DOHH2 (cell line): Measurements from ENCODE around the gene RNGTT.

ENCODE experiments used
- H3F3A ChIP-seq: fragments of 200-600 bp; sonication (generic), shearing (Covaris generic); 2 replicates; pipeline ENCODE4 v1.6.0; 2016; ENCODE audit warnings: antibody characterized with exemption, mild to moderate bottlenecking; ENCODE audit not compliant: control insufficient read depth, insufficient read depth
- H3K27ac ChIP-seq: fragments of 200-600 bp; sonication (generic); 2 replicates; pipeline ENCODE4 v1.5.1; 2014; ENCODE audit warnings: low read depth, mild to moderate bottlenecking, low read length, moderate library complexity
- H3K27me3 ChIP-seq: fragments of 200-600 bp; sonication (generic); 2 replicates; pipeline ENCODE4 v1.6.1; 2014; ENCODE audit warnings: mild to moderate bottlenecking, low read length, mixed read lengths; ENCODE audit not compliant: control insufficient read depth
- H3K36me3 ChIP-seq: fragments of 200-600 bp; sonication (generic); 2 replicates; pipeline ENCODE4 v1.6.1; 2014; ENCODE audit warnings: mild to moderate bottlenecking, low read length, moderate library complexity, mixed read lengths; ENCODE audit not compliant: control insufficient read depth
- H3K4me1 ChIP-seq: fragments of 200-600 bp; sonication (generic); 2 replicates; pipeline ENCODE4 v1.6.1; 2014; ENCODE audit warnings: mild to moderate bottlenecking, low read length, mixed read lengths; ENCODE audit not compliant: control insufficient read depth
- H3K4me2 ChIP-seq: fragments of 200-600 bp; sonication (generic); 2 replicates; pipeline ENCODE4 v1.6.0; 2014; ENCODE audit warnings: mild to moderate bottlenecking, low read length, moderate library complexity
- H3K4me3 ChIP-seq: fragments of 200-600 bp; sonication (generic); 2 replicates; pipeline ENCODE4 v1.5.1; 2014; ENCODE audit warnings: mild to moderate bottlenecking, low read length, mixed read lengths
- H3K79me2 ChIP-seq: fragments of 200-600 bp; sonication (generic); 2 replicates; pipeline ENCODE4 v1.6.1; 2014; ENCODE audit warnings: mild to moderate bottlenecking, low read length, mixed read lengths; ENCODE audit not compliant: control insufficient read depth
- H3K9me2 ChIP-seq: fragments of 200-600 bp; sonication (generic); replicated peaks from 2 replicates; pipeline ENCODE4 v1.6.1; 2014; ENCODE audit warnings: mild to moderate bottlenecking, low read length, mixed read lengths; ENCODE audit not compliant: control insufficient read depth
- H3K9me3 ChIP-seq: fragments of 200-600 bp; sonication (generic); 2 replicates; pipeline ENCODE4 v1.6.1; 2014; ENCODE audit warnings: antibody characterized with exemption, low read length, mixed read lengths; ENCODE audit not compliant: control insufficient read depth, insufficient read depth
- H4K20me1 ChIP-seq: fragments of 200-600 bp; sonication (generic); 2 replicates; pipeline ENCODE4 v1.6.0; 2014; ENCODE audit warnings: low read depth, mild to moderate bottlenecking, antibody characterized with exemption, low read length, moderate library complexity; ENCODE audit not compliant: control insufficient read depth, insufficient read depth
- EZH2phosphoT487 ChIP-seq: fragments of 200-600 bp; sonication (generic); IDR thresholded peaks from 2 replicates; pipeline ENCODE4 v1.6.1; 2017; ENCODE audit warnings: borderline replicate concordance, mild to moderate bottlenecking, antibody characterized with exemption, low read length, moderate library complexity, mixed read lengths
- TF ChIP-seq, protein P1 (sequence below): fragments of 200-600 bp; sonication (generic); IDR thresholded peaks from one replicate; pipeline ENCODE4 v1.5.1; 2014; ENCODE audit warnings: antibody characterized with exemption, mild to moderate bottlenecking, low read depth, low read length; ENCODE audit not compliant: poor library complexity, severe bottlenecking

RNGTT gene

DNA sequence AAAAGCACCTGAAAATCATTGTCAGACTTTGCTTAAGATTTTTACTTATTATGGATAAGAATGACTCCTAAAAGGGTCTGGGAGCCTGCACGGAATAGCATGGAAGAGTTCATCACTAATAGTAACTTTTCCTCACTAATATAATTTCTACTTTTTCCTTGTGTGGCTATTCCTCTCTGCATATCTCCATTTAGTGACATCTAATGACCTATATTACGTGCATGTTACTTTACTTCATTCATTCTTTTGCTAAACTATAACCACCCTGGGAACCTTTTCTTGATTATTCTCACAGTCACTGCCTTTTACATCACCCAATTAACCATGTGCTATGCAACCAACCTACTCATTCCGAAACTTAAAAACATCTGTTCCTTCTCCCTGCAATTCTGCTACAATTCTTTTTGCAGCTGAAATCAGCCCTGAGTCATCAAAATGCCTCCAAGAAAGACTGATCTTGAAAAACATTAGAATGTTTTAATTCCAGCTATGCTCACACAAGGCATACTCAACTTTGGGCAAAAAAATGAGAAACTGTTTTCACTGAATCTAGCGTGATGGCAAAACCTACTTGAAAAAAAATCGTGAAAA is 313.3 kb downstream of the RNGTT start:
- TF ChIP-seq, protein P1, sequence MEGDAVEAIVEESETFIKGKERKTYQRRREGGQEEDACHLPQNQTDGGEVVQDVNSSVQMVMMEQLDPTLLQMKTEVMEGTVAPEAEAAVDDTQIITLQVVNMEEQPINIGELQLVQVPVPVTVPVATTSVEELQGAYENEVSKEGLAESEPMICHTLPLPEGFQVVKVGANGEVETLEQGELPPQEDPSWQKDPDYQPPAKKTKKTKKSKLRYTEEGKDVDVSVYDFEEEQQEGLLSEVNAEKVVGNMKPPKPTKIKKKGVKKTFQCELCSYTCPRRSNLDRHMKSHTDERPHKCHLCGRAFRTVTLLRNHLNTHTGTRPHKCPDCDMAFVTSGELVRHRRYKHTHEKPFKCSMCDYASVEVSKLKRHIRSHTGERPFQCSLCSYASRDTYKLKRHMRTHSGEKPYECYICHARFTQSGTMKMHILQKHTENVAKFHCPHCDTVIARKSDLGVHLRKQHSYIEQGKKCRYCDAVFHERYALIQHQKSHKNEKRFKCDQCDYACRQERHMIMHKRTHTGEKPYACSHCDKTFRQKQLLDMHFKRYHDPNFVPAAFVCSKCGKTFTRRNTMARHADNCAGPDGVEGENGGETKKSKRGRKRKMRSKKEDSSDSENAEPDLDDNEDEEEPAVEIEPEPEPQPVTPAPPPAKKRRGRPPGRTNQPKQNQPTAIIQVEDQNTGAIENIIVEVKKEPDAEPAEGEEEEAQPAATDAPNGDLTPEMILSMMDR, result no peak
- no peak for TF ChIP-seq EZH2phosphoT487
- H3K4me1 ChIP-seq, result peaks cover 61% of the 10 kb centered on the region
- peak overlapping the region; percentile 52 for H3K4me2 ChIP-seq
- H3K4me3 ChIP-seq, result peak overlapping the region; percentile 28; the same call in 1 of the 2 replicates
- no peaks in the 10 kb centered on the region for H4K20me1 ChIP-seq
- H3K79me2 ChIP-seq, result no peaks in the 10 kb centered on the region
- H3K36me3 ChIP-seq, result no peaks in the 10 kb centered on the region; the same call in 1 of the 2 replicates
- peaks cover 22% of the 10 kb centered on the region; the same call in 1 of the 2 replicates for H3F3A ChIP-seq
- no peaks in the 10 kb centered on the region for H3K9me3 ChIP-seq
- no peaks in the 10 kb centered on the region for H3K9me2 ChIP-seq
- H3K27me3 ChIP-seq, result no peaks in the 10 kb centered on the region
- peak overlapping the region; percentile 27 for H3K27ac ChIP-seq

- Histone ChIP-seq H4K20me1 (no peaks in the 10 kb centered on the region), H3K4me2 (peak overlapping the region; percentile 75), H3K27me3 (no peaks in the 10 kb centered on the region), H3K36me3 (peaks cover 3% of the 10 kb centered on the region; the same call in 1 of the 2 replicates), H3K79me2 (peaks cover 20% of the 10 kb centered on the region), H3K9me2 (no peaks in the 10 kb centered on the region), H3F3A (peaks cover 50% of the 10 kb centered on the region), H3K27ac (peak overlapping the region; percentile 96), H3K4me1 (peaks cover 78% of the 10 kb centered on the region), H3K9me3 (no peaks in the 10 kb centered on the region), H3K4me3 (peak overlapping the region; percentile 49)
- TF ChIP-seq, protein P1, result no peak
- TF ChIP-seq EZH2phosphoT487, result no peak
Measured at GRCh38 chr6:88641178-88641903, 322.1 kb downstream of the RNGTT start.

- Histone ChIP-seq H3K9me2 (no peaks in the 10 kb centered on the region), H3K27ac (peak overlapping the region; percentile 96), H3F3A (peaks cover 52% of the 10 kb centered on the region), H3K4me1 (peaks cover 98% of the 10 kb centered on the region), H3K9me3 (no peaks in the 10 kb centered on the region), H3K4me2 (peak overlapping the region; percentile 75), H3K4me3 (peak overlapping the region; percentile 49), H3K27me3 (no peaks in the 10 kb centered on the region), H3K79me2 (peaks cover 28% of the 10 kb centered on the region), H4K20me1 (no peaks in the 10 kb centered on the region), H3K36me3 (peaks cover 15% of the 10 kb centered on the region)
- TF ChIP-seq, protein P1, result no peak
- TF ChIP-seq EZH2phosphoT487, result no peak
Measured at GRCh38 chr6:88637761-88638545, 325.5 kb downstream of the RNGTT start.
